ENCODE measurements around the gene ZNRF3.
"Not testable (repeated sequence)": the region's sequence is repeated elsewhere in the genome, so short reads cannot be mapped to it uniquely, and the experiment has no call there.

ZNRF3 gene

GRCh38 chr22:28882878-28883656 is at the start of gene ZNRF3:
Gene ZNRF3 (plus strand): TSS chr22:28883572. CDS start chr22:28883767, 195 bp downstream.
- Mint-ChIP-seq H3K9me3 (no peaks in the 10 kb centered on the region), H3K27me3 (peaks cover 74% of the 10 kb centered on the region), H3K36me3 (no peaks in the 10 kb centered on the region), H3K27ac (no peak within 1 kb of the TSS), H3K4me1 (peaks cover 22% of the 10 kb centered on the region), H3K4me3 (peak within 1 kb of the TSS; percentile 72)
- peak; percentile 90 for DNase-seq
- CTCF ChIA-PET: interaction anchor here (1.0 kb wide), 1 partner anchor 94 kb away, joined by 3 read pairs; no protein-coding TSS in a partner anchor

GRCh38 chr22:28835630-28836189 is 47.7 kb upstream of the ZNRF3 start:
- no peak overlapping the region for H3K4me3 Mint-ChIP-seq
- CTCF ChIA-PET: no interaction called here
- H3K27me3 Mint-ChIP-seq: peaks cover 3% of the 10 kb centered on the region
- DNase-seq: no peak
- H3K4me1 Mint-ChIP-seq: peaks cover 6% of the 10 kb centered on the region
- no peak overlapping the region for H3K27ac Mint-ChIP-seq
- H3K36me3 Mint-ChIP-seq: peaks cover 10% of the 10 kb centered on the region
- H3K9me3 Mint-ChIP-seq: no peaks in the 10 kb centered on the region

GRCh38 chr22:28837640-28838039 is 45.7 kb upstream of the ZNRF3 start:
- Mint-ChIP-seq H3K4me3 (no peak overlapping the region), H3K27me3 (peaks cover 3% of the 10 kb centered on the region), H3K36me3 (peaks cover 3% of the 10 kb centered on the region), H3K9me3 (no peaks in the 10 kb centered on the region), H3K4me1 (peaks cover 3% of the 10 kb centered on the region), H3K27ac (no peak overlapping the region)
- CTCF ChIA-PET: no interaction called here
- no peak for DNase-seq

GRCh38 chr22:28838971-28839370 is 44.4 kb upstream of the ZNRF3 start:
- Mint-ChIP-seq H3K27me3 (peaks cover 4% of the 10 kb centered on the region), H3K27ac (no peak overlapping the region), H3K9me3 (no peaks in the 10 kb centered on the region), H3K4me3 (no peak overlapping the region), H3K36me3 (no peaks in the 10 kb centered on the region), H3K4me1 (no peaks in the 10 kb centered on the region)
- DNase-seq: no peak
- CTCF ChIA-PET: interaction anchor here (0.6 kb wide), 1 partner anchor 239 kb away, joined by 4 read pairs; no protein-coding TSS in a partner anchor

GRCh38 chr22:28841111-28841510 is 42.3 kb upstream of the ZNRF3 start:
- H3K4me3 Mint-ChIP-seq: no peak overlapping the region
- H3K27me3 Mint-ChIP-seq: peaks cover 9% of the 10 kb centered on the region
- H3K36me3 Mint-ChIP-seq: no peaks in the 10 kb centered on the region
- CTCF ChIA-PET: no interaction called here
- peaks cover 2% of the 10 kb centered on the region for H3K9me3 Mint-ChIP-seq
- H3K27ac Mint-ChIP-seq: no peak overlapping the region
- no peak for DNase-seq
- no peaks in the 10 kb centered on the region for H3K4me1 Mint-ChIP-seq

GRCh38 chr22:28843633-28844032 is 39.7 kb upstream of the ZNRF3 start:
- peaks cover 12% of the 10 kb centered on the region for H3K9me3 Mint-ChIP-seq
- H3K4me3 Mint-ChIP-seq: no peak overlapping the region
- DNase-seq: no peak
- CTCF ChIA-PET: interaction anchor here (0.5 to 1.2 kb wide), 2 partner anchors 70 to 197 kb away, joined by 3 read pairs; no protein-coding TSS in a partner anchor
- peaks cover 9% of the 10 kb centered on the region for H3K27me3 Mint-ChIP-seq
- H3K27ac Mint-ChIP-seq: no peak overlapping the region
- no peaks in the 10 kb centered on the region for H3K4me1 Mint-ChIP-seq
- H3K36me3 Mint-ChIP-seq: peaks cover 4% of the 10 kb centered on the region

- H3K4me3 Mint-ChIP-seq, H3K27ac Mint-ChIP-seq, H3K27me3 Mint-ChIP-seq, H3K4me1 Mint-ChIP-seq, DNase-seq, H3K36me3 Mint-ChIP-seq: not testable (repeated sequence)
- H3K9me3 Mint-ChIP-seq: peaks cover 12% of the 10 kb centered on the region
- CTCF ChIA-PET: interaction anchor here (0.5 to 1.2 kb wide), 2 partner anchors 70 to 197 kb away, joined by 3 read pairs; no protein-coding TSS in a partner anchor
Measured at GRCh38 chr22:28844277-28844676, 39.1 kb upstream of the ZNRF3 start.

- Mint-ChIP-seq H3K36me3 (peaks cover 4% of the 10 kb centered on the region), H3K9me3 (peaks cover 12% of the 10 kb centered on the region)
Measured at GRCh38 chr22:28846994-28847393, 36.4 kb upstream of the ZNRF3 start.

GRCh38 chr22:28855355-28856094 is 27.8 kb upstream of the ZNRF3 start:
- Mint-ChIP-seq H3K4me3 (no peak overlapping the region), H3K27me3 (peaks cover 10% of the 10 kb centered on the region), H3K36me3 (no peaks in the 10 kb centered on the region), H3K9me3 (no peaks in the 10 kb centered on the region), H3K4me1 (no peaks in the 10 kb centered on the region), H3K27ac (no peak overlapping the region)
- CTCF ChIA-PET: interaction anchor here (0.7 to 2.9 kb wide), 8 partner anchors 10 to 255 kb away, joined by 3 to 45 read pairs (median 4); no protein-coding TSS in a partner anchor
- peak; percentile 58 for DNase-seq

More at GRCh38 chr22:28846994-28847393, 36.4 kb upstream of the ZNRF3 start:
- CTCF ChIA-PET: interaction anchor here (0.9 kb wide), 1 partner anchor 253 kb away, joined by 3 read pairs; no protein-coding TSS in a partner anchor
- Mint-ChIP-seq H3K27ac (no peak overlapping the region), H3K4me3 (no peak overlapping the region), H3K4me1 (no peaks in the 10 kb centered on the region), H3K27me3 (peaks cover 9% of the 10 kb centered on the region)
- DNase-seq: no peak

- CTCF ChIA-PET: interaction anchor here (0.8 to 2.9 kb wide), 9 partner anchors 11 to 389 kb away, joined by 3 to 45 read pairs (median 4); no protein-coding TSS in a partner anchor
- Mint-ChIP-seq H3K4me3 (no peak overlapping the region), H3K9me3 (no peaks in the 10 kb centered on the region), H3K36me3 (no peaks in the 10 kb centered on the region), H3K27ac (no peak overlapping the region), H3K27me3 (peaks cover 10% of the 10 kb centered on the region), H3K4me1 (no peaks in the 10 kb centered on the region)
- no peak for DNase-seq
Measured at GRCh38 chr22:28856095-28856455, 27.3 kb upstream of the ZNRF3 start.

GRCh38 chr22:28857288-28857687 is 26.1 kb upstream of the ZNRF3 start:
- no peak for DNase-seq

GRCh38 chr22:28864878-28865596 is 18.3 kb upstream of the ZNRF3 start:
- Mint-ChIP-seq H3K27ac (no peak overlapping the region), H3K4me1 (no peaks in the 10 kb centered on the region), H3K9me3 (no peaks in the 10 kb centered on the region), H3K27me3 (peaks cover 46% of the 10 kb centered on the region), H3K4me3 (no peak overlapping the region), H3K36me3 (no peaks in the 10 kb centered on the region)
- CTCF ChIA-PET: no interaction called here
- no peak for DNase-seq

More at GRCh38 chr22:28857288-28857687, 26.1 kb upstream of the ZNRF3 start:
- Mint-ChIP-seq H3K36me3 (no peaks in the 10 kb centered on the region), H3K9me3 (no peaks in the 10 kb centered on the region), H3K4me3 (no peak overlapping the region), H3K27ac (no peak overlapping the region), H3K4me1 (no peaks in the 10 kb centered on the region), H3K27me3 (peaks cover 10% of the 10 kb centered on the region)
- CTCF ChIA-PET: interaction anchor here (1.4 to 2.9 kb wide), 3 partner anchors 183 to 388 kb away, joined by 4 to 45 read pairs (median 4); no protein-coding TSS in a partner anchor

GRCh38 chr22:28867191-28867590 is 16.2 kb upstream of the ZNRF3 start:
- Mint-ChIP-seq H3K9me3 (no peaks in the 10 kb centered on the region), H3K27ac (no peak overlapping the region), H3K4me3 (no peak overlapping the region), H3K36me3 (no peaks in the 10 kb centered on the region), H3K27me3 (peaks cover 46% of the 10 kb centered on the region), H3K4me1 (no peaks in the 10 kb centered on the region)
- no peak for DNase-seq
- CTCF ChIA-PET: no interaction called here

GRCh38 chr22:28868389-28868788 is 15.0 kb upstream of the ZNRF3 start:
- H3K4me3 Mint-ChIP-seq, CTCF ChIA-PET: not testable (repeated sequence)
- peaks cover 42% of the 10 kb centered on the region for H3K27me3 Mint-ChIP-seq

More at GRCh38 chr22:28868389-28868788, 15.0 kb upstream of the ZNRF3 start:
- DNase-seq, H3K9me3 Mint-ChIP-seq, H3K27ac Mint-ChIP-seq, H3K4me1 Mint-ChIP-seq, H3K36me3 Mint-ChIP-seq: not testable (repeated sequence)

Data from activated naive CD4-positive, alpha-beta T cell treated with anti-CD3 and anti-CD28 coated beads, Interleukin-2, amount 10 ng/mL, durations not matched to agents 7 days and 5 days (primary cell).